ENCODE results near the gene LEP. TPM values are rescaled to one million over a fixed set of nuclear protein-coding genes. Genes with fewer than 3 reads are reported as not detected.

The LEP gene
- total and polyA plus RNA-seq, 4 donors: 0.37 to 1.3 TPM; not detected in 2

DNA sequence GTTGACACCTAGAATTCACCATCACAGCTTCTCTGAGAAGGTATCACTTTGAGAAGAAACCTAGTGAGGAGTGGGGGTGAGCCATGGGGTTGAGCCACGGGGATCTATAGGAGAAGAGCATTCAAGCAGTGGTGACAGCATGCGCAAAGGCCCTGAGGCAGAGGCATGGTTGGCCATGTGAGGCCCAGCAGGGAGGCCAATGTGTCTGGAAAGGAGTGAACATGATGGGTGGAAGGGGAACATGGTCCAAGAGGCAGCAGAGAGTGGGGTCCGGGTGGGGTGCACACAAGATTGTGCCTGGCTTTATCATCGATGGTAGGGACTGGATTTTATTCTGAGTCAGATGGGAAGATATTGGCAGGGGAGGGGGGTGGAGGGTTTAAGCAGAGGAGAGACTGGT lies 36.0 kb upstream of the LEP start:
- peaks cover 4 to 54% (median 25%) of the 10 kb centered on the region in 3 donors for H3K27me3 ChIP-seq (ENCODE audit: control insufficient read depth in 3 of 3, insufficient read depth in 3 of 3, low read length in 2 of 3)
- H3K4me1 ChIP-seq (ENCODE audit: control insufficient read depth in 5 of 5, insufficient read depth in 5 of 5, low read length in 5 of 5): peaks cover 0 to 8% (median 0%) of the 10 kb centered on the region in 5 donors
- 96 to 97% methylated on average over 4 of the region's 4 CpGs for WGBS, 2 donors
- H3K36me3 ChIP-seq (ENCODE audit: control insufficient read depth in 4 of 4, insufficient read depth in 4 of 4, low read length in 4 of 4): no peaks in the 10 kb centered on the region
- H3K9me3 ChIP-seq (ENCODE audit: control insufficient read depth in 4 of 4, insufficient read depth in 3 of 4, low read length in 3 of 4): peaks cover 0 to 5% (median 0%) of the 10 kb centered on the region in 4 donors
- TF ChIP-seq, protein P1, sequence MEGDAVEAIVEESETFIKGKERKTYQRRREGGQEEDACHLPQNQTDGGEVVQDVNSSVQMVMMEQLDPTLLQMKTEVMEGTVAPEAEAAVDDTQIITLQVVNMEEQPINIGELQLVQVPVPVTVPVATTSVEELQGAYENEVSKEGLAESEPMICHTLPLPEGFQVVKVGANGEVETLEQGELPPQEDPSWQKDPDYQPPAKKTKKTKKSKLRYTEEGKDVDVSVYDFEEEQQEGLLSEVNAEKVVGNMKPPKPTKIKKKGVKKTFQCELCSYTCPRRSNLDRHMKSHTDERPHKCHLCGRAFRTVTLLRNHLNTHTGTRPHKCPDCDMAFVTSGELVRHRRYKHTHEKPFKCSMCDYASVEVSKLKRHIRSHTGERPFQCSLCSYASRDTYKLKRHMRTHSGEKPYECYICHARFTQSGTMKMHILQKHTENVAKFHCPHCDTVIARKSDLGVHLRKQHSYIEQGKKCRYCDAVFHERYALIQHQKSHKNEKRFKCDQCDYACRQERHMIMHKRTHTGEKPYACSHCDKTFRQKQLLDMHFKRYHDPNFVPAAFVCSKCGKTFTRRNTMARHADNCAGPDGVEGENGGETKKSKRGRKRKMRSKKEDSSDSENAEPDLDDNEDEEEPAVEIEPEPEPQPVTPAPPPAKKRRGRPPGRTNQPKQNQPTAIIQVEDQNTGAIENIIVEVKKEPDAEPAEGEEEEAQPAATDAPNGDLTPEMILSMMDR (IDR thresholded peaks at IDR 0.05; ENCODE audit: control extremely low read depth, extremely low read depth): no peak
- H3K9ac ChIP-seq (ENCODE audit: insufficient read depth in 1 of 2, low read length in 2 of 2): no peak overlapping the region
- DNase-seq (no peak), ATAC-seq (ENCODE audit: insufficient read depth, low FRiP score) (no peak)
- no peak overlapping the region for H3K27ac ChIP-seq (ENCODE audit: low read depth in 1 of 2, low read length in 1 of 2)
- H3K4me3 ChIP-seq: no peak overlapping the region

DNA sequence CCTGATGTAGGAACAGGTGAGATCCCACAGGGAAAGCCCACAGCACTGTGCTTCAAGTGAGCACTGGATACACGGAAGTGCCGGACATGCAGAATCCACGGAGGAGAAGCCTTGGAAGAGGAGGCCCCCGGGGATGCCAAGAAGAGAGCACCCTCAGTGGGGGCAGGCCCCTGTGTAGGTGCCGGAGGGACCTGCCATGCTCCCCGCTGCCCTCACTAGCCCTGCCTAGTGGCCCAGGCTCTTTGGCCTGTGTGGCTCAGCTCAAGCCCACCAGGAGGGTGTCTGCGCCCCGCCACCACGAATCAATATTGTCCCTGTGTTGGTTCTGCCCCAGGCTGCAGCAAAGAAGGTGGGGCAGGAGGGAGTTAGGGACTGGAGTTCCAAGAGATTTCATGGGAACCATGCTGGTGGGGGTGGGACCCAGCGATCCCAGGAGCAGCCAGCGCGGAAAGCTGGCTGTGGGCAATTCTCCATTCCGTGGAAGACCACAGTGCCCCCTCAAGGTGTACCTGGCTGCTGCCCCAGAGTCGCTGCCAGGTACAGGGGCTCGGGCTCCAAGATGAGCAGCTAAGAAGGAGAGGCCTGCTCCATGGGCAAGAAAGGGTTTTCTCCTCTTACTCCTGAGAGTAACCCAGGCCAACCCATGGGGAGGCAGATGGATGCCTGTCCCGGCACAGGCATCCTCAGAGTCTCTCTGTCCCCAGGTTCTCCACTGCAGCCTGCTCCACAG lies 34.9 kb upstream of the LEP start:
- Histone ChIP-seq H3K27me3 (ENCODE audit: control insufficient read depth in 3 of 3, insufficient read depth in 3 of 3, low read length in 2 of 3) (peaks cover 4 to 50% (median 20%) of the 10 kb centered on the region in 3 donors), H3K4me1 (ENCODE audit: control insufficient read depth in 5 of 5, insufficient read depth in 5 of 5, low read length in 5 of 5) (peaks cover 0 to 6% (median 0%) of the 10 kb centered on the region in 5 donors), H3K9me3 (ENCODE audit: control insufficient read depth in 4 of 4, insufficient read depth in 3 of 4, low read length in 3 of 4) (peaks cover 0 to 5% (median 0%) of the 10 kb centered on the region in 4 donors), H3K9ac (ENCODE audit: insufficient read depth in 1 of 2, low read length in 2 of 2) (no peak overlapping the region), H3K4me3 (no peak overlapping the region), H3K27ac (ENCODE audit: low read depth in 1 of 2, low read length in 1 of 2) (no peak overlapping the region), H3K36me3 (ENCODE audit: control insufficient read depth in 4 of 4, insufficient read depth in 4 of 4, low read length in 4 of 4) (no peaks in the 10 kb centered on the region)
- DNase-seq (no peak), ATAC-seq (ENCODE audit: insufficient read depth, low FRiP score) (no peak)
- WGBS, 2 donors: 87 to 88% methylated on average over 14 to 16 of the region's 16 CpGs
- TF ChIP-seq, protein P1 (IDR thresholded peaks at IDR 0.05; ENCODE audit: control extremely low read depth, extremely low read depth): no peak

DNA sequence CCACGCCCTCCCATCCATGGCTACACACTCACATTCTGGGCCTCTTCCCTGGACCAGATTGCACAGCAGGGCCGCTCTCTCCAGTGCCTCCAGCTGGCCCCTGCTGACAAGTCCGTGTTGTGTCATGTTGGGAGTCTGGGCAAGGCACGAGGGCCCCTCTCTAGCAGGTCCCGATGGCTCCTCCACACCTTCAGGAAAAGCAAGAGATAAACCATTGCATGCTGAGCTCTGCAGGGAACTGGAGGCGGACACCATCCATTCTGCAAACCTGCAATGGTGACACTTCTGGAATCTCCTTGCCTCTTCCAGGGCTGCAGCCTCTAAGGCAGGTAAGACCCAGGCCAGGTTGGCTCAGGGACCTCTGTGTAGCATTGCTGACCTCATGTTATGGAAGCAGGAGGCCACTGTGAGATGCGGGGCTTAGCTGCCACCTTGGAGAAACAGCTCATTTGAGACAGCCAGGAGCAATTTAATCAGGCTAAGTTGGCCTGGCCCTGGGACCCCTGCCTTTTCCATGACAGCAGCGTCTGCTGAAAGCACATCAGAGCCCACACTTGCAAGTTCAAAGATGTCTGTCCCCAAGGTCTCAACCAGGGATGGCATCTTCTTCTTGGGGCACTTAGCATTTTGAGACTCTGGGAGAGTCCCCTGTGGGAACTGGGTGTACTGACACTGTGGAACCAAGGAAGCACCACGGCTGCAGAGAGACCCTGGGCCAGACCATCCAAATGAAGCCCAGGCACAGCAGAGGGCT lies 34.2 kb upstream of the LEP start:
- H3K27ac ChIP-seq (ENCODE audit: low read depth in 1 of 2, low read length in 1 of 2): no peak overlapping the region
- DNase-seq: no peak
- no peak for ATAC-seq (ENCODE audit: insufficient read depth, low FRiP score)

More for the DNA sequence above, 34.2 kb upstream of the LEP start:
- Histone ChIP-seq H3K9me3 (ENCODE audit: control insufficient read depth in 4 of 4, insufficient read depth in 3 of 4, low read length in 3 of 4) (peaks cover 0 to 2% (median 0%) of the 10 kb centered on the region in 4 donors), H3K4me1 (ENCODE audit: control insufficient read depth in 5 of 5, insufficient read depth in 5 of 5, low read length in 5 of 5) (no peaks in the 10 kb centered on the region), H3K27me3 (ENCODE audit: control insufficient read depth in 3 of 3, insufficient read depth in 3 of 3, low read length in 2 of 3) (peaks cover 4 to 48% (median 13%) of the 10 kb centered on the region in 3 donors), H3K36me3 (ENCODE audit: control insufficient read depth in 4 of 4, insufficient read depth in 4 of 4, low read length in 4 of 4) (no peaks in the 10 kb centered on the region), H3K9ac (ENCODE audit: insufficient read depth in 1 of 2, low read length in 2 of 2) (no peak overlapping the region), H3K4me3 (no peak overlapping the region)
- 73 to 80% methylated on average over 9 of the region's 9 CpGs for WGBS, 2 donors
- TF ChIP-seq, protein P1 (IDR thresholded peaks at IDR 0.05; ENCODE audit: control extremely low read depth, extremely low read depth): no peak
